Measurements from ENCODE around the gene LRIT2. TPM values are rescaled to one million over a fixed set of nuclear protein-coding genes. Genes with fewer than 3 reads are reported as not detected.

LRIT2 gene, protein sequence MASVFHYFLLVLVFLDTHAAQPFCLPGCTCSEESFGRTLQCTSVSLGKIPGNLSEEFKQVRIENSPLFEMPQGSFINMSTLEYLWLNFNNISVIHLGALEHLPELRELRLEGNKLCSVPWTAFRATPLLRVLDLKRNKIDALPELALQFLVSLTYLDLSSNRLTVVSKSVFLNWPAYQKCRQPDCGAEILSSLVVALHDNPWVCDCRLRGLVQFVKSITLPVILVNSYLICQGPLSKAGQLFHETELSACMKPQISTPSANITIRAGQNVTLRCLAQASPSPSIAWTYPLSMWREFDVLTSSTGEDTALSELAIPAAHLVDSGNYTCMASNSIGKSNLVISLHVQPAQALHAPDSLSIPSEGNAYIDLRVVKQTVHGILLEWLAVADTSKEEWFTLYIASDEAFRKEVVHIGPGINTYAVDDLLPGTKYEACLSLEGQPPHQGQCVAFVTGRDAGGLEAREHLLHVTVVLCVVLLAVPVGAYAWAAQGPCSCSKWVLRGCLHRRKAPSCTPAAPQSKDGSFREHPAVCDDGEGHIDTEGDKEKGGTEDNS
- total RNA-seq (2021; ENCODE audit: unreplicated experiment): not detected
- polyA plus RNA-seq (2012; ENCODE audit: insufficient read length): not detected
- not detected for Bru-seq, nascent RNA
- not detected for BruChase-seq, experiment 1, labeled RNA remaining after a 2-hour chase
- not detected for BruChase-seq, experiment 2, labeled RNA remaining after a 6-hour chase
- long read RNA-seq: 0 reads

DNA sequence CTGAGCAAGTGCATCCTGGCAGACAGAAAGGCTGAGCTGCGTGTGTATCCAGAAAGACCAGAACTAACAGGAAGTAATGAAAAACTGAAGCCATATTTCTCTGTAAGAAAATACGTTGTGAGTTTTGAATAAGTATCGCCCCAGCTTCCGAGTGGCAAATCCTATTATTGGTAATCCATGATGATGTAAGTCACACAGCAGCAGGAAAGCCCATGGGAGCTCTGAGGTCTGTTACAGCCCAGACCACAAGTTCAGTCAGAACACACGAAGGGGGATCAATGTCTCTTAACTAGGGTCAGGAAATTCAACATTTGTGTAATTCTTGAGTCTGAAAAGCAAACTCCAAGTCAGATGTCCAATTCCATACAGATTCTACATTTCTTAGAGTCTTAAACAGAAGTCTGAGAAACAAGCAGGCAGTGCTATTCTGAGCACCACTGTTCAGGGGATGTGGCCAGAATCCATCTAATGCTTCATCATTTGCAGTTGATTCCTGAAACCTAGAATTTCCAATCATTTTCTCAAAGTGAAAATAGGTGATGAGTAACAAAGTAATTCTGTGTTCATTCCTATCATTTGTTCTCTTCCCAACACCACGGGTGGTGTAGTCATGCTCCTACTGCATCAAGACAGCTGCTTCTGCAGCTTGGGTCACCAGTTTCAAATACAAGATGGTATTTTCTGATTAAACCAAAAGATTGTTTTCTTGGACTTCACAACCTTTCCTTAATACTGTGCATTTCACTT lies at the start of gene LRIT2:
LRIT2 (minus strand) TSS at position 118 of the 747 bp plus-strand sequence; CDS start at position 94, 24 bp downstream.
- intact Hi-C loops (cut with micrococcal nuclease; ENCODE audit: unreplicated experiment): no loop called here
- CTCF ChIA-PET: no interaction called here
- ATAC-seq (no peak), DNase-seq (ENCODE audit: low read depth, low spot score) (no peak)
- TF ChIP-seq POLR2AphosphoS5 (IDR thresholded peaks at IDR 0.05; ENCODE audit: low read depth, low read length): no peak
- TF ChIP-seq, protein P1, sequence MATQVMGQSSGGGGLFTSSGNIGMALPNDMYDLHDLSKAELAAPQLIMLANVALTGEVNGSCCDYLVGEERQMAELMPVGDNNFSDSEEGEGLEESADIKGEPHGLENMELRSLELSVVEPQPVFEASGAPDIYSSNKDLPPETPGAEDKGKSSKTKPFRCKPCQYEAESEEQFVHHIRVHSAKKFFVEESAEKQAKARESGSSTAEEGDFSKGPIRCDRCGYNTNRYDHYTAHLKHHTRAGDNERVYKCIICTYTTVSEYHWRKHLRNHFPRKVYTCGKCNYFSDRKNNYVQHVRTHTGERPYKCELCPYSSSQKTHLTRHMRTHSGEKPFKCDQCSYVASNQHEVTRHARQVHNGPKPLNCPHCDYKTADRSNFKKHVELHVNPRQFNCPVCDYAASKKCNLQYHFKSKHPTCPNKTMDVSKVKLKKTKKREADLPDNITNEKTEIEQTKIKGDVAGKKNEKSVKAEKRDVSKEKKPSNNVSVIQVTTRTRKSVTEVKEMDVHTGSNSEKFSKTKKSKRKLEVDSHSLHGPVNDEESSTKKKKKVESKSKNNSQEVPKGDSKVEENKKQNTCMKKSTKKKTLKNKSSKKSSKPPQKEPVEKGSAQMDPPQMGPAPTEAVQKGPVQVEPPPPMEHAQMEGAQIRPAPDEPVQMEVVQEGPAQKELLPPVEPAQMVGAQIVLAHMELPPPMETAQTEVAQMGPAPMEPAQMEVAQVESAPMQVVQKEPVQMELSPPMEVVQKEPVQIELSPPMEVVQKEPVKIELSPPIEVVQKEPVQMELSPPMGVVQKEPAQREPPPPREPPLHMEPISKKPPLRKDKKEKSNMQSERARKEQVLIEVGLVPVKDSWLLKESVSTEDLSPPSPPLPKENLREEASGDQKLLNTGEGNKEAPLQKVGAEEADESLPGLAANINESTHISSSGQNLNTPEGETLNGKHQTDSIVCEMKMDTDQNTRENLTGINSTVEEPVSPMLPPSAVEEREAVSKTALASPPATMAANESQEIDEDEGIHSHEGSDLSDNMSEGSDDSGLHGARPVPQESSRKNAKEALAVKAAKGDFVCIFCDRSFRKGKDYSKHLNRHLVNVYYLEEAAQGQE (IDR thresholded peaks at IDR 0.05; ENCODE audit: insufficient read depth in 1 of 2, low read depth in 2 of 2, low read length in 1 of 2): no peak
- TF ChIP-seq, protein P2, sequence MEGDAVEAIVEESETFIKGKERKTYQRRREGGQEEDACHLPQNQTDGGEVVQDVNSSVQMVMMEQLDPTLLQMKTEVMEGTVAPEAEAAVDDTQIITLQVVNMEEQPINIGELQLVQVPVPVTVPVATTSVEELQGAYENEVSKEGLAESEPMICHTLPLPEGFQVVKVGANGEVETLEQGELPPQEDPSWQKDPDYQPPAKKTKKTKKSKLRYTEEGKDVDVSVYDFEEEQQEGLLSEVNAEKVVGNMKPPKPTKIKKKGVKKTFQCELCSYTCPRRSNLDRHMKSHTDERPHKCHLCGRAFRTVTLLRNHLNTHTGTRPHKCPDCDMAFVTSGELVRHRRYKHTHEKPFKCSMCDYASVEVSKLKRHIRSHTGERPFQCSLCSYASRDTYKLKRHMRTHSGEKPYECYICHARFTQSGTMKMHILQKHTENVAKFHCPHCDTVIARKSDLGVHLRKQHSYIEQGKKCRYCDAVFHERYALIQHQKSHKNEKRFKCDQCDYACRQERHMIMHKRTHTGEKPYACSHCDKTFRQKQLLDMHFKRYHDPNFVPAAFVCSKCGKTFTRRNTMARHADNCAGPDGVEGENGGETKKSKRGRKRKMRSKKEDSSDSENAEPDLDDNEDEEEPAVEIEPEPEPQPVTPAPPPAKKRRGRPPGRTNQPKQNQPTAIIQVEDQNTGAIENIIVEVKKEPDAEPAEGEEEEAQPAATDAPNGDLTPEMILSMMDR (IDR thresholded peaks at IDR 0.05): no peak
- POLR2A ChIA-PET: no interaction called here
- H3K27me3 ChIP-seq (ENCODE audit: control insufficient read depth, insufficient read depth, low read length): peaks cover 22% of the 10 kb centered on the region
- BruUV-seq (replicated peaks): no TSS peak
- in situ Hi-C loops (cut with HindIII; ENCODE audit: low pct_unique_long_range_greater_than_20kb, low sequenced_read_pairs): no loop called here
- no peaks in the 10 kb centered on the region for H3K9me3 ChIP-seq (ENCODE audit: control insufficient read depth, insufficient read depth, low read depth, low read length)
- no peaks in the 10 kb centered on the region; the same call in 1 of the 2 replicates for H3K36me3 ChIP-seq (ENCODE audit: control insufficient read depth, insufficient read depth, low read length)
- no peak within 1 kb of the TSS for H3K4me3 ChIP-seq (ENCODE audit: low read depth in 2 of 2, low read length in 2 of 2)
- H3K27ac ChIP-seq (ENCODE audit: low read length): no peak within 1 kb of the TSS
- no peaks in the 10 kb centered on the region for H3K4me1 ChIP-seq (ENCODE audit: control insufficient read depth, insufficient read depth, low read length)

DNA sequence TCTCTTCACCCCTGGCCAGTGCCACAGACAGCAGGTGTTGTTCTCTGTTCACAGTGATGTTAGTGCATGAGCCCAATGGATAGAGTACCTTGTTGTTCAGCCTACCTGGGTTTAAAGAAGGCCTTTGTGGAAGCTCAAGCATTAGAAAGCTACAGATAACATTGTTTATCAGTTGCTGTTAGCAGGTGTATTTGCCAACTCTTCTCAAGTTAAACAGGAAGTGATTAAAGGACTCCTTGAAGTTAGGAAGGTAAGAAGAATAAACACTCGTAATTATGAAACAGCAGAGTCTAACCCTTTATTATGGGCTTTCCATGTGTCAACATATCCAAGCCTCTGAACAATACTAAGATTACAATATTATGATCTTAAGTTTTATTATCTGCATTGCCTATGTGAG lies 45.4 kb upstream of the LRIT2 start:
- Histone ChIP-seq H3K27me3 (ENCODE audit: control insufficient read depth, insufficient read depth, low read length) (no peaks in the 10 kb centered on the region; the same call in 1 of the 2 replicates), H3K36me3 (ENCODE audit: control insufficient read depth, insufficient read depth, low read length) (no peaks in the 10 kb centered on the region), H3K4me3 (ENCODE audit: low read depth in 2 of 2, low read length in 2 of 2) (no peak overlapping the region), H3K4me1 (ENCODE audit: control insufficient read depth, insufficient read depth, low read length) (no peaks in the 10 kb centered on the region), H3K27ac (ENCODE audit: low read length) (no peak overlapping the region), H3K9me3 (ENCODE audit: control insufficient read depth, insufficient read depth, low read depth, low read length) (no peaks in the 10 kb centered on the region)
- intact Hi-C loops (cut with micrococcal nuclease; ENCODE audit: unreplicated experiment): no loop called here
- POLR2A ChIA-PET: no interaction called here
- in situ Hi-C loops (cut with HindIII; ENCODE audit: low pct_unique_long_range_greater_than_20kb, low sequenced_read_pairs): no loop called here
- no peak for ATAC-seq
- no peak for TF ChIP-seq SIN3A (IDR thresholded peaks at IDR 0.05; ENCODE audit: borderline replicate concordance, insufficient read depth, low read depth, low read length)
- TF ChIP-seq, protein P2 (IDR thresholded peaks at IDR 0.05): no peak
- TF ChIP-seq, protein P1 (IDR thresholded peaks at IDR 0.05; ENCODE audit: insufficient read depth in 1 of 2, low read depth in 2 of 2, low read length in 1 of 2): no peak
- DNase-seq (ENCODE audit: low read depth, low spot score): no peak
- CTCF ChIA-PET: no interaction called here
- BruUV-seq (replicated peaks): no TSS peak
